Measurements from ENCODE around the gene CRYBG2.
"Not testable (repeated sequence)": the region's sequence is repeated elsewhere in the genome, so short reads cannot be mapped to it uniquely, and the experiment has no call there.

The CRYBG2 gene

GRCh38 chr1:26293911-26294463 is 59.9 kb downstream of the CRYBG2 start:
- no peak for DNase-seq (ENCODE audit: low read depth)

GRCh38 chr1:26292735-26293134 is 61.2 kb downstream of the CRYBG2 start:
- not testable (repeated sequence) for DNase-seq (ENCODE audit: low read depth)

GRCh38 chr1:26291939-26292338 is 62.0 kb downstream of the CRYBG2 start:
- DNase-seq (ENCODE audit: low read depth), result no peak

- DNase-seq (ENCODE audit: low read depth), result no peak
Observed at GRCh38 chr1:26291433-26291832, 62.5 kb downstream of the CRYBG2 start.

- DNase-seq (ENCODE audit: low read depth), result no peak
Observed at GRCh38 chr1:26290882-26291261, 63.1 kb downstream of the CRYBG2 start.

GRCh38 chr1:26290122-26290881 is 63.6 kb downstream of the CRYBG2 start:
- no peak for DNase-seq (ENCODE audit: low read depth)

GRCh38 chr1:26289158-26290059 is 64.5 kb downstream of the CRYBG2 start:
- no peak for DNase-seq (ENCODE audit: low read depth)

- peak; percentile 39 for DNase-seq (ENCODE audit: low read depth)
Observed at GRCh38 chr1:26288311-26288941, 65.5 kb downstream of the CRYBG2 start.

GRCh38 chr1:26287811-26288210 is 66.1 kb downstream of the CRYBG2 start:
- DNase-seq (ENCODE audit: low read depth), result no peak

- DNase-seq (ENCODE audit: low read depth), result peak; percentile 56
Observed at GRCh38 chr1:26287033-26287711, 66.8 kb downstream of the CRYBG2 start.

- DNase-seq (ENCODE audit: low read depth), result no peak
Observed at GRCh38 chr1:26286064-26286416, 67.9 kb downstream of the CRYBG2 start.

GRCh38 chr1:26285366-26286063 is 68.4 kb downstream of the CRYBG2 start:
- no peak for DNase-seq (ENCODE audit: low read depth)

GRCh38 chr1:26284597-26285347 is 69.2 kb downstream of the CRYBG2 start:
- peak; percentile 90 for DNase-seq (ENCODE audit: low read depth)

GRCh38 chr1:26283871-26284596 is 69.9 kb downstream of the CRYBG2 start:
- no peak for DNase-seq (ENCODE audit: low read depth)

- no peak for DNase-seq (ENCODE audit: low read depth)
Observed at GRCh38 chr1:26283279-26283853, 70.6 kb downstream of the CRYBG2 start.

GRCh38 chr1:26282401-26282918 is 71.5 kb downstream of the CRYBG2 start:
- no peak for DNase-seq (ENCODE audit: low read depth)

GRCh38 chr1:26281971-26282370 is 72.0 kb downstream of the CRYBG2 start:
- DNase-seq (ENCODE audit: low read depth), result no peak

GRCh38 chr1:26281091-26281958 is 72.6 kb downstream of the CRYBG2 start:
- DNase-seq (ENCODE audit: low read depth), result no peak

Data from T follicular helper cell (primary cell).